ENCODE measurements around the gene LTB. TPM values are rescaled to one million over a fixed set of nuclear protein-coding genes. Genes with fewer than 3 reads are reported as not detected.

Gene LTB
- total and polyA plus RNA-seq, 2 of the 4 experiments (the other 2 are of a cell fraction): not detected

- ChIA-PET POLR2A (ENCODE audit: unreplicated experiment) (no interaction called here), CTCF (no interaction called here)
- Histone ChIP-seq H3K27me3 (ENCODE audit: control insufficient read depth, insufficient read depth, low read length) (no peaks in the 10 kb centered on the region), H2AFZ (replicated peaks; ENCODE audit: low read length, poor library complexity) (no peak overlapping the region), H3K4me1 (ENCODE audit: control insufficient read depth, insufficient read depth, low read length) (peaks cover 16% of the 10 kb centered on the region), H2BK5ac (ENCODE audit: low read depth, low read length, poor library complexity, severe bottlenecking) (no peak overlapping the region), H3K14ac (replicated peaks; ENCODE audit: low read depth, low read length) (no peak overlapping the region), H4K20me1 (ENCODE audit: insufficient read depth, low read length) (peaks cover 31% of the 10 kb centered on the region), H3K18ac (ENCODE audit: low read depth, low read length) (no peak overlapping the region), H4K91ac (ENCODE audit: insufficient read depth, low read depth, low read length) (no peak overlapping the region), H3K79me1 (ENCODE audit: low read depth in 1 of 2, low read length in 2 of 2) (peaks cover 11 to 57% of the 10 kb centered on the region in 2 experiments), H2AK9ac (replicated peaks; ENCODE audit: low read depth, low read length, poor library complexity) (no peak overlapping the region), H3K56ac (ENCODE audit: extremely low read depth, insufficient read depth, low read length) (no peak overlapping the region), H3K4ac (ENCODE audit: low read depth, low read length) (no peak overlapping the region), H3K4me2 (ENCODE audit: low read depth, low read length) (no peak overlapping the region), H4K5ac (ENCODE audit: low read depth, low read length) (no peak overlapping the region), H2BK15ac (ENCODE audit: low read depth, low read length) (no peak overlapping the region), H3K36me3 (ENCODE audit: control insufficient read depth, insufficient read depth, low read length) (peaks cover 17% of the 10 kb centered on the region), H2BK20ac (ENCODE audit: low read depth, low read length) (no peak overlapping the region), H3K9me3 (ENCODE audit: control insufficient read depth, insufficient read depth, low read length) (no peaks in the 10 kb centered on the region), H2BK120ac (ENCODE audit: low read depth, low read length) (no peak overlapping the region), H3K27ac (ENCODE audit: insufficient read depth, low read length) (no peak overlapping the region), H2AK5ac (ENCODE audit: low read depth, low read length) (no peak overlapping the region), H4K8ac (ENCODE audit: low read depth in 2 of 2, low read length in 2 of 2) (no peak overlapping the region), H3K9ac (ENCODE audit: low read depth, low read length) (no peak overlapping the region), H3K9me1 (ENCODE audit: insufficient read depth, low read length) (peaks cover 11% of the 10 kb centered on the region), H3K23ac (ENCODE audit: low read depth, low read length) (no peak overlapping the region), H3K4me3 (ENCODE audit: insufficient read depth, low read depth, low read length) (no peak overlapping the region)
- dilution Hi-C loops (cut with HindIII; ENCODE audit: low sequenced_read_pairs, unreplicated experiment): no loop called here
- in situ Hi-C loops (cut with MboI; ENCODE audit: low sequenced_read_pairs): loop anchor here (5.0 to 10.0 kb wide), 2 partner anchors 51 to 291 kb away; no protein-coding TSS in a partner anchor
- ATAC-seq (ENCODE audit: low read depth): no peak
- DNase-seq: no peak
- intact Hi-C loops (cut with micrococcal nuclease): no loop called here
- TF ChIP-seq FOS (IDR thresholded peaks at IDR 0.05; ENCODE audit: low read depth, low read length): no peak
- no peak for TF ChIP-seq RCOR1 (IDR thresholded peaks at IDR 0.05; ENCODE audit: insufficient replicate concordance, low read length)
- no peak for TF ChIP-seq MXI1 (IDR thresholded peaks at IDR 0.05; ENCODE audit: borderline replicate concordance, low read depth, low read length)
- no peak for TF ChIP-seq USF2 (IDR thresholded peaks at IDR 0.05; ENCODE audit: low read depth, low read length)
- no peak for TF ChIP-seq ELK1 (IDR thresholded peaks at IDR 0.05; ENCODE audit: borderline replicate concordance, low read depth, low read length)
- no peak for TF ChIP-seq RAD21 (IDR thresholded peaks at IDR 0.05; ENCODE audit: low read length)
- no peak for TF ChIP-seq RFX5 (IDR thresholded peaks at IDR 0.05; ENCODE audit: low read depth, low read length)
- no peak for TF ChIP-seq CTCF (conservative IDR thresholded peaks at IDR 0.05; ENCODE audit: low read depth, low read length)
- no peak for TF ChIP-seq CHD1 (IDR thresholded peaks at IDR 0.05; ENCODE audit: low read depth, low read length)
- no peak for TF ChIP-seq NFE2L2 (IDR thresholded peaks at IDR 0.05; ENCODE audit: low read depth, low read length)
- TF ChIP-seq POLR2A (IDR thresholded peaks at IDR 0.05; ENCODE audit: low read depth, low read length): no peak
- TF ChIP-seq MAFK (IDR thresholded peaks at IDR 0.05; ENCODE audit: low read depth, low read length): no peak
- TF ChIP-seq SMC3 (IDR thresholded peaks at IDR 0.05; ENCODE audit: low read depth, low read length): no peak
- no peak for TF ChIP-seq MAZ (IDR thresholded peaks at IDR 0.05; ENCODE audit: borderline replicate concordance, low read depth, low read length)
- TF ChIP-seq BHLHE40 (IDR thresholded peaks at IDR 0.05; ENCODE audit: low read depth, low read length): no peak
- BruUV-seq (replicated peaks): no TSS peak
- WGBS, 2 experiments (ENCODE audit: extremely low coverage in 2 of 2, insufficient read length in 1 of 2): no CpG with 5 or more reads among the region's 6 CpGs
Measured at GRCh38 chr6:31543639-31544038, 38.6 kb downstream of the LTB start.
